T follicular helper cell (primary cell): ENCODE measurements around the gene STX8.
"Not testable (repeated sequence)": the region's sequence is repeated elsewhere in the genome, so short reads cannot be mapped to it uniquely, and the experiment has no call there.

ENCODE experiments used
- DNase-seq: peaks from one replicate; pipeline ENCODE4 v3.0.0-alpha.2; 2020; ENCODE audit warnings: low read depth
- total RNA-seq, 2 experiments: gene quantifications; one replicate each; lab custom pipeline; 2026; lab: John Stamatoyannopoulos, UW

The STX8 gene
- total RNA-seq, result 16.6 to 24.4 reads per million in 2 experiments

GRCh38 chr17:9575381-9576101 is at the start of gene STX8:
Gene STX8 (minus strand): TSS chr17:9575820. CDS start chr17:9575808, 12 bp downstream.
- DNase-seq, result peak; percentile 64

- no peak for DNase-seq
Observed at GRCh38 chr17:9622961-9623360, 47.3 kb upstream of the STX8 start.

- no peak for DNase-seq
Observed at GRCh38 chr17:9615486-9615885, 39.9 kb upstream of the STX8 start.

- no peak for DNase-seq
Observed at GRCh38 chr17:9612006-9612405, 36.4 kb upstream of the STX8 start.

- DNase-seq, result no peak
Observed at GRCh38 chr17:9611557-9611956, 35.9 kb upstream of the STX8 start.

GRCh38 chr17:9607058-9607457 is 31.4 kb upstream of the STX8 start:
- not testable (repeated sequence) for DNase-seq

GRCh38 chr17:9606453-9606852 is 30.8 kb upstream of the STX8 start:
- no peak for DNase-seq

- DNase-seq, result not testable (repeated sequence)
Observed at GRCh38 chr17:9604583-9604982, 29.0 kb upstream of the STX8 start.

GRCh38 chr17:9598661-9599060 is 23.0 kb upstream of the STX8 start:
- no peak for DNase-seq

- DNase-seq, result not testable (repeated sequence)
Observed at GRCh38 chr17:9597638-9598037, 22.0 kb upstream of the STX8 start.

GRCh38 chr17:9594065-9594464 is 18.4 kb upstream of the STX8 start:
- no peak for DNase-seq

GRCh38 chr17:9587969-9588656 is 12.5 kb upstream of the STX8 start:
- no peak for DNase-seq

- no peak for DNase-seq
Observed at GRCh38 chr17:9577373-9577709, 1.7 kb upstream of the STX8 start.

- DNase-seq, result peak; percentile 63
Observed at GRCh38 chr17:9576521-9577372, 1.1 kb upstream of the STX8 start, which contains the start of gene CFAP52. Gene CFAP52 (plus strand): TSS chr17:9576642. CDS start chr17:9576696, 54 bp downstream.

- no peak for DNase-seq
Observed at GRCh38 chr17:9571201-9571600, 4.4 kb downstream of the STX8 start.

GRCh38 chr17:9568957-9569588 is 6.5 kb downstream of the STX8 start:
- DNase-seq, result no peak

- no peak for DNase-seq
Observed at GRCh38 chr17:9568004-9568403, 7.6 kb downstream of the STX8 start.

GRCh38 chr17:9566739-9567138 is 8.9 kb downstream of the STX8 start:
- DNase-seq, result not testable (repeated sequence)

- DNase-seq, result no peak
Observed at GRCh38 chr17:9566067-9566466, 9.6 kb downstream of the STX8 start.

- DNase-seq, result no peak
Observed at GRCh38 chr17:9564104-9564503, 11.5 kb downstream of the STX8 start.

GRCh38 chr17:9557857-9558256 is 17.8 kb downstream of the STX8 start:
- DNase-seq, result no peak

GRCh38 chr17:9557161-9557755 is 18.4 kb downstream of the STX8 start:
- no peak for DNase-seq
